HepG2 (cell line): Measurements from ENCODE around the gene WDCP. TPM values are rescaled to one million over a fixed set of nuclear protein-coding genes. Genes with fewer than 3 reads are reported as not detected.
A peak's percentile ranks its signal among the peaks of the same experiment; 100 is the strongest.

Experiments used
- ATAC-seq: fragments of 200-7000 bp; cut with Tn5 transposase; 3 replicates; pipeline ENCODE4 v1.9.1; 2020; ENCODE audit warnings: mild to moderate bottlenecking, moderate library complexity
- BruUV-seq: library from RNA; stranded (reverse); fragments of 400-500 nt; replicated peaks from 2 replicates; lab custom pipeline; 2021; lab: Mats Ljungman, UMichigan
- CTCF ChIA-PET: fragments of 300-600 bp; formaldehyde crosslinking; extraction: SDS; loops from one replicate; lab custom pipeline; 2021; ENCODE audit warnings: low total read pairs, inconsistent platforms, low intra/inter-chr PET ratio; lab: Yijun Ruan, JAX
- POLR2A ChIA-PET: fragments of 350-600 bp; sonication (Branson Sonifier 250); formaldehyde crosslinking; loops from one replicate; lab custom pipeline; 2020; ENCODE audit warnings: antibody characterized with exemption, inconsistent platforms; lab: Yijun Ruan, JAX
- DNase-seq: peaks from one replicate; pipeline ENCODE4 v3.0.0-alpha.2; 2015; ENCODE audit warnings: low spot score
- FAIRE-seq: peaks from 3 replicates; lab custom pipeline; 2011; peaks lifted over from hg19 to GRCh38; lab: Jason Lieb, UNC
- H2AFZ ChIP-seq: one replicate; pipeline ENCODE4 v1.6.1; 2011; ENCODE audit warnings: low read length, inconsistent platforms
- H3K27ac ChIP-seq: fragments of 300-600 bp; 3 replicates; pipeline ENCODE4 v1.8.0; 2011; ENCODE audit warnings: mixed run types, mild to moderate bottlenecking, mixed read lengths, low read length, inconsistent platforms; ENCODE audit not compliant: insufficient read depth; ENCODE audit errors: extremely low read length
- H3K27me3 ChIP-seq, 2 experiments: fragments of 200-600 bp in 1 of 2; 2 replicates in 1 of 2; 3 replicates in 1 of 2; pipeline versions ENCODE4 v1.6.0 to v1.8.0; 2011; ENCODE audit warnings: low read length in 2 of 2, mild to moderate bottlenecking in 2 of 2, moderate library complexity in 2 of 2, inconsistent platforms in 1 of 2; ENCODE audit not compliant: insufficient read depth in 2 of 2, control insufficient read depth in 1 of 2
- H3K36me3 ChIP-seq, 2 experiments: fragments of 200-600 bp in 1 of 2; replicated peaks in 1 of 2; 2 replicates in 1 of 2; 3 replicates in 1 of 2; pipeline versions ENCODE4 v1.5.1 to v1.8.0; 2011; ENCODE audit warnings: low read length in 2 of 2, inconsistent platforms in 1 of 2; ENCODE audit not compliant: insufficient read depth in 2 of 2, control insufficient read depth in 1 of 2
- H3K4me1 ChIP-seq: 2 replicates; pipeline ENCODE4 v1.5.1; 2012; ENCODE audit warnings: low read length, inconsistent platforms; ENCODE audit not compliant: insufficient read depth
- H3K4me2 ChIP-seq: 2 replicates; pipeline ENCODE4 v1.6.0; 2011; ENCODE audit warnings: low read depth, low read length, inconsistent platforms
- H3K4me3 ChIP-seq, 3 experiments: fragments of 200-600 bp in 1 of 3; sonication (generic), shearing (Covaris generic) in 1 of 3; replicated peaks in 1 of 3; 2 replicates each; pipeline ENCODE4 v1.5.1; 2011 to 2016; ENCODE audit warnings: low read length in 3 of 3, inconsistent platforms in 2 of 3, low read depth in 2 of 3, mild to moderate bottlenecking in 2 of 3, control low read depth in 1 of 3, mixed read lengths in 1 of 3; ENCODE audit not compliant: insufficient read depth in 1 of 3
- H3K79me2 ChIP-seq: one replicate; pipeline ENCODE4 v1.6.1; 2011; ENCODE audit warnings: low read length, inconsistent platforms; ENCODE audit not compliant: insufficient read depth
- H3K9ac ChIP-seq: 2 replicates; pipeline ENCODE4 v1.6.0; 2011; ENCODE audit warnings: mild to moderate bottlenecking, low read depth, low read length, inconsistent platforms; ENCODE audit not compliant: insufficient read depth
- H3K9me3 ChIP-seq: 2 replicates; pipeline ENCODE4 v1.5.1; 2012; ENCODE audit warnings: mild to moderate bottlenecking, low read length
- H4K20me1 ChIP-seq: 2 replicates; pipeline ENCODE4 v1.6.0; 2011; ENCODE audit warnings: inconsistent platforms, mild to moderate bottlenecking, low read length, moderate library complexity; ENCODE audit not compliant: insufficient read depth
- ADNP ChIP-seq: sonication (generic); formaldehyde crosslinking; IDR thresholded peaks from 2 replicates; pipeline ENCODE4 v1.4.0; 2020; ENCODE audit warnings: missing genetic modification reagents
- AGO2 ChIP-seq: fragments of 200-400 bp; formaldehyde crosslinking; optimal IDR thresholded peaks from 2 replicates; pipeline ENCODE3; 2017; ENCODE audit warnings: mild to moderate bottlenecking, low read depth, low read length, moderate library complexity
- ARHGAP35 ChIP-seq: sonication (generic); formaldehyde crosslinking; IDR thresholded peaks from 2 replicates; pipeline ENCODE4 v1.9.0; 2022; ENCODE audit warnings: mild to moderate bottlenecking, inconsistent platforms, moderate library complexity, missing genetic modification reagents, borderline replicate concordance
- CCAR2 ChIP-seq: fragments of 200-400 bp; formaldehyde crosslinking; optimal IDR thresholded peaks from 2 replicates; pipeline ENCODE3; 2018; ENCODE audit warnings: low read depth, mild to moderate bottlenecking, low read length, moderate library complexity
- GFI1 ChIP-seq: sonication (generic); formaldehyde crosslinking; IDR thresholded peaks from 2 replicates; pipeline ENCODE4 v1.5.0; 2020; ENCODE audit warnings: missing genetic modification reagents, mild to moderate bottlenecking, borderline replicate concordance
- GLI4 ChIP-seq: sonication (generic); formaldehyde crosslinking; IDR thresholded peaks from 2 replicates; pipeline ENCODE4 v1.5.1; 2020; ENCODE audit warnings: missing genetic modification reagents, mild to moderate bottlenecking, moderate library complexity, borderline replicate concordance
- KAT8 ChIP-seq: IDR thresholded peaks from 2 replicates; pipeline ENCODE4 v1.6.1; 2016; ENCODE audit warnings: missing genetic modification reagents, missing compliant biosample characterization
- MBNL3 ChIP-seq: fragments of 250-450 bp; sonication (Bioruptor Pico); conservative IDR thresholded peaks from 2 replicates; pipeline ENCODE4 v1.8.0; 2022; ENCODE audit warnings: mild to moderate bottlenecking, inconsistent platforms
- NCOR1 ChIP-seq: fragments of 200-600 bp; sonication (generic); IDR thresholded peaks from 2 replicates; pipeline ENCODE4 v1.7.0; 2017; ENCODE audit warnings: antibody characterized with exemption, low read length, borderline replicate concordance
- SMYD3 ChIP-seq: sonication (generic); formaldehyde crosslinking; IDR thresholded peaks from 2 replicates; pipeline ENCODE4 v1.8.1; 2023; ENCODE audit warnings: mild to moderate bottlenecking, missing genetic modification reagents
- TCF7 ChIP-seq: sonication (generic); IDR thresholded peaks from 2 replicates; pipeline ENCODE4 v1.6.1; 2016; ENCODE audit warnings: antibody characterized with exemption, low read depth
- XBP1 ChIP-seq: sonication (generic); formaldehyde crosslinking; IDR thresholded peaks from 2 replicates; pipeline ENCODE4 v1.5.0; 2020; ENCODE audit warnings: missing genetic modification reagents
- ZNF703 ChIP-seq: sonication (generic); formaldehyde crosslinking; IDR thresholded peaks from 2 replicates; pipeline ENCODE4 v1.5.1; 2020; ENCODE audit warnings: missing genetic modification reagents, mild to moderate bottlenecking, moderate library complexity, borderline replicate concordance
- ZNF749 ChIP-seq: sonication (generic); formaldehyde crosslinking; IDR thresholded peaks from 2 replicates; pipeline ENCODE4 v1.8.0; 2022; ENCODE audit warnings: mild to moderate bottlenecking, missing genetic modification reagents, moderate library complexity, borderline replicate concordance
- ZNF850 ChIP-seq: sonication (generic); formaldehyde crosslinking; conservative IDR thresholded peaks from 2 replicates; pipeline ENCODE4 v1.9.0; 2021; ENCODE audit warnings: mild to moderate bottlenecking, missing genetic modification reagents
- WGBS: methylation state at CpG from one replicate; pipeline ENCODE4 v1.1.6; 2017; ENCODE audit warnings: low lambda C conversion rate; 5-methylcytosine and 5-hydroxymethylcytosine counted together
- in situ Hi-C: cut with HindIII; loops from 2 replicates; pipeline ENCODE4 v1.10.0; 2017; ENCODE audit warnings: low pct_unique_long_range_greater_than_20kb; ENCODE audit not compliant: extremely low pct_ligation_motif_present
- intact Hi-C: fragments of 100-400 bp; cut with micrococcal nuclease; formaldehyde crosslinking; loops from one replicate; pipeline ENCODE4 v1.10.0; 2022; ENCODE audit not compliant: unreplicated experiment
- polyA plus RNA-seq, 8 experiments: library from polyadenylated mRNA; depleted of rRNA in 3 of 8; stranded (reverse) in 7 of 8; unstranded in 1 of 8; fragments of >200 nt; fragmentation: Illumina TruSeq in 4 of 8; extraction: Trizol in 4 of 8; gene quantifications; 2 replicates each; pipeline versions ENCODE4 v1.2.1 to v1.2.3, GENCODE V29; 2011 to 2016; ENCODE audit warnings: low read depth in 4 of 8, missing spikeins in 1 of 8, mixed read lengths in 1 of 8; ENCODE audit not compliant: insufficient read depth in 1 of 8
- total RNA-seq, 5 experiments: library from RNA; depleted of rRNA; stranded (reverse); fragments of >200 nt; fragmentation: Illumina TruSeq; extraction: Trizol; gene quantifications; 2 replicates each; pipeline ENCODE4 v1.2.3, GENCODE V29; 2016; ENCODE audit warnings: low read depth in 1 of 5
- TF ChIP-seq, protein P1 (sequence below): sonication (generic); formaldehyde crosslinking; IDR thresholded peaks from 2 replicates; pipeline ENCODE4 v1.4.0; 2020; ENCODE audit warnings: missing genetic modification reagents, mild to moderate bottlenecking, borderline replicate concordance
- TF ChIP-seq, protein P2 (sequence below): sonication (generic); formaldehyde crosslinking; IDR thresholded peaks from 2 replicates; pipeline ENCODE4 v1.4.0; 2020; ENCODE audit warnings: missing genetic modification reagents

Gene WDCP
- total and polyA plus RNA-seq, 2 of the 13 experiments (the other 11 are each of a cell fraction or from before 2014, with no cell fraction given): 17.4 to 22.6 TPM

GRCh38 chr2:24050041-24050979, 3.1 kb upstream of the WDCP start:
- no peaks in the 10 kb centered on the region; a peak in 2 of 5 replicates for H3K27me3 ChIP-seq
- H3K79me2 ChIP-seq: peaks cover 23% of the 10 kb centered on the region
- ChIA-PET CTCF (no interaction called here), POLR2A (interaction anchor here (1.0 to 5.4 kb wide), 12 partner anchors 10 to 123 kb away, joined by 3 to 76 read pairs (median 6); partner anchors contain the start of genes ATAD2B, SF3B6 and TP53I3)
- intact Hi-C loops: no loop called here
- no peak overlapping the region for H2AFZ ChIP-seq
- FAIRE-seq (no peak), ATAC-seq (peak; percentile 23), DNase-seq (peak; percentile 28)
- peaks cover 0 to 2% of the 10 kb centered on the region in 2 experiments; a peak in 3 of 5 replicates for H3K36me3 ChIP-seq
- BruUV-seq: no TSS peak
- H3K4me2 ChIP-seq: peak overlapping the region; percentile 82
- no peaks in the 10 kb centered on the region for H3K9me3 ChIP-seq
- peak overlapping the region; percentile 45 for H3K27ac ChIP-seq
- H3K4me3 ChIP-seq: peak overlapping the region; percentile 92 to 95 (median 94)
- in situ Hi-C loops: no loop called here
- 3% methylated on average over 17 of the region's 47 CpGs for WGBS
- peaks cover 61% of the 10 kb centered on the region for H3K4me1 ChIP-seq
- H4K20me1 ChIP-seq: no peaks in the 10 kb centered on the region
- H3K9ac ChIP-seq: peak overlapping the region; percentile 77
- TF ChIP-seq TCF7 (no peak), CCAR2 (no peak), KAT8 (CRISPR knock-in tag) (no peak), GLI4 (no peak), GFI1 (no peak), NCOR1 (no peak), SMYD3 (CRISPR knock-in tag) (no peak), XBP1 (no peak), MBNL3 (CRISPR knock-in tag) (no peak), ZNF703 (CRISPR knock-in tag) (no peak), ZNF749 (CRISPR knock-in tag) (0 out of 2 replicates have a peak, but pooled peaks have one; percentile 79), ZNF850 (CRISPR knock-in tag) (no peak), ARHGAP35 (CRISPR knock-in tag) (no peak), ADNP (CRISPR knock-in tag) (no peak), AGO2 (peak; percentile 83)
- TF ChIP-seq, protein P1, sequence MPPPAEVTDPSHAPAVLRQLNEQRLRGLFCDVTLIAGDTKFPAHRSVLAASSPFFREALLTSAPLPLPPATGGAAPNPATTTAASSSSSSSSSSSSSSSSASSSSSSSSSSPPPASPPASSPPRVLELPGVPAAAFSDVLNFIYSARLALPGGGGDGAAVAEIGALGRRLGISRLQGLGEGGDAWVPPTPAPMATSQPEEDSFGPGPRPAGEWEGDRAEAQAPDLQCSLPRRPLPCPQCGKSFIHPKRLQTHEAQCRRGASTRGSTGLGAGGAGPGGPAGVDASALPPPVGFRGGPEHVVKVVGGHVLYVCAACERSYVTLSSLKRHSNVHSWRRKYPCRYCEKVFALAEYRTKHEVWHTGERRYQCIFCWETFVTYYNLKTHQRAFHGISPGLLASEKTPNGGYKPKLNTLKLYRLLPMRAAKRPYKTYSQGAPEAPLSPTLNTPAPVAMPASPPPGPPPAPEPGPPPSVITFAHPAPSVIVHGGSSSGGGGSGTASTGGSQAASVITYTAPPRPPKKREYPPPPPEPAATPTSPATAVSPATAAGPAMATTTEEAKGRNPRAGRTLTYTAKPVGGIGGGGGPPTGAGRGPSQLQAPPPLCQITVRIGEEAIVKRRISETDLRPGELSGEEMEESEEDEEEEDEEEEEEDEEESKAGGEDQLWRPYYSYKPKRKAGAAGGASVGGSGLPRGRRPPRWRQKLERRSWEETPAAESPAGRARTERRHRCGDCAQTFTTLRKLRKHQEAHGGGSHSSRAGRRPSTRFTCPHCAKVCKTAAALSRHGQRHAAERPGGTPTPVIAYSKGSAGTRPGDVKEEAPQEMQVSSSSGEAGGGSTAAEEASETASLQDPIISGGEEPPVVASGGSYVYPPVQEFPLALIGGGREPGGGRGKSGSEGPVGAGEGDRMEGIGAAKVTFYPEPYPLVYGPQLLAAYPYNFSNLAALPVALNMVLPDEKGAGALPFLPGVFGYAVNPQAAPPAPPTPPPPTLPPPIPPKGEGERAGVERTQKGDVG: 0 out of 2 replicates have a peak, but pooled peaks have one; percentile 11
- TF ChIP-seq, protein P2, sequence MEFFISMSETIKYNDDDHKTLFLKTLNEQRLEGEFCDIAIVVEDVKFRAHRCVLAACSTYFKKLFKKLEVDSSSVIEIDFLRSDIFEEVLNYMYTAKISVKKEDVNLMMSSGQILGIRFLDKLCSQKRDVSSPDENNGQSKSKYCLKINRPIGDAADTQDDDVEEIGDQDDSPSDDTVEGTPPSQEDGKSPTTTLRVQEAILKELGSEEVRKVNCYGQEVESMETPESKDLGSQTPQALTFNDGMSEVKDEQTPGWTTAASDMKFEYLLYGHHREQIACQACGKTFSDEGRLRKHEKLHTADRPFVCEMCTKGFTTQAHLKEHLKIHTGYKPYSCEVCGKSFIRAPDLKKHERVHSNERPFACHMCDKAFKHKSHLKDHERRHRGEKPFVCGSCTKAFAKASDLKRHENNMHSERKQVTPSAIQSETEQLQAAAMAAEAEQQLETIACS (CRISPR knock-in tag): no peak; the same call in 1 of the 2 replicates
